ENCODE measurements around the gene KIAA1958. TPM values are rescaled to one million over a fixed set of nuclear protein-coding genes. Genes with fewer than 3 reads are reported as not detected.
A peak's percentile ranks its signal among the peaks of the same experiment; 100 is the strongest.

The KIAA1958 gene
- total RNA-seq, 3 donors from 2014 or later = 7.4 to 12.7 (median 9.3) TPM

GRCh38 chr9:112530751-112531205 is 44.2 kb downstream of the KIAA1958 start:
- no peak overlapping the region for H3K4me3 ChIP-seq
- H3K4me1 ChIP-seq (ENCODE audit: low read depth) = no peaks in the 10 kb centered on the region
- TF ChIP-seq, protein P1, sequence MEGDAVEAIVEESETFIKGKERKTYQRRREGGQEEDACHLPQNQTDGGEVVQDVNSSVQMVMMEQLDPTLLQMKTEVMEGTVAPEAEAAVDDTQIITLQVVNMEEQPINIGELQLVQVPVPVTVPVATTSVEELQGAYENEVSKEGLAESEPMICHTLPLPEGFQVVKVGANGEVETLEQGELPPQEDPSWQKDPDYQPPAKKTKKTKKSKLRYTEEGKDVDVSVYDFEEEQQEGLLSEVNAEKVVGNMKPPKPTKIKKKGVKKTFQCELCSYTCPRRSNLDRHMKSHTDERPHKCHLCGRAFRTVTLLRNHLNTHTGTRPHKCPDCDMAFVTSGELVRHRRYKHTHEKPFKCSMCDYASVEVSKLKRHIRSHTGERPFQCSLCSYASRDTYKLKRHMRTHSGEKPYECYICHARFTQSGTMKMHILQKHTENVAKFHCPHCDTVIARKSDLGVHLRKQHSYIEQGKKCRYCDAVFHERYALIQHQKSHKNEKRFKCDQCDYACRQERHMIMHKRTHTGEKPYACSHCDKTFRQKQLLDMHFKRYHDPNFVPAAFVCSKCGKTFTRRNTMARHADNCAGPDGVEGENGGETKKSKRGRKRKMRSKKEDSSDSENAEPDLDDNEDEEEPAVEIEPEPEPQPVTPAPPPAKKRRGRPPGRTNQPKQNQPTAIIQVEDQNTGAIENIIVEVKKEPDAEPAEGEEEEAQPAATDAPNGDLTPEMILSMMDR (IDR thresholded peaks at IDR 0.05) = no peak
- ATAC-seq (no peak), DNase-seq (no peak)
- intact Hi-C loops (cut with DNase I, micrococcal nuclease) = no loop called here
- H3K9me3 ChIP-seq = no peaks in the 10 kb centered on the region
- no peaks in the 10 kb centered on the region for H3K36me3 ChIP-seq (ENCODE audit: low read depth)

DNA sequence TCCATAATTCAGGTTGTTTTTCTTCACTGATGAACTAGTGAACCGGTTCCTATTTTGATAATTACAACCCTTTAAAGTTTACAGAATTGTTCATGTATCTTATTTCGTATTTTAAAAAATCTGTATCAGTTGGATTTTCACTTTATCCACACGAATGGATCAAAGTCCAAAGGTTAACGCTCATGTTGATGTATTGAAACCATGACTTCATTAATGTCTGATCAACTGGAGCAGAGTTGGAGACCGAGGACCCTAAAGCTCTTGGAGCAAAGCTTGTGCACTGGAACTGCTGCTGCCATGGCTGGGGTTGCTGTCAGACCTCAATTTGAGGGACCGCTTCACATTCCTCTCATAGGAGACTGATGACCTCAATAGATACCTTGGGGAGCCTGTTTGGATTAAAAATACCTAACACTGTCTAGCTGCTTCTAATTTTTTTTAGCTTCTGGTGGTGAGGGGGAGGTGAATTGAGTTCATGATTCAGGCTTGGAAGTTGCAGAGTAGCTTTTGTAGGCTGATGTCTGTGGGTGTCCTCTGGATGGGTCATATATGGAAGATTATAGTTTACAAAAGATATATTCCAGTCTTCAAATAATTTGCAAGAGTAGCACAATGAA is 45.1 kb downstream of the KIAA1958 start:
- H3K4me1 ChIP-seq (ENCODE audit: low read depth) = no peaks in the 10 kb centered on the region
- intact Hi-C loops (cut with DNase I, micrococcal nuclease) = no loop called here
- no peaks in the 10 kb centered on the region for H3K36me3 ChIP-seq (ENCODE audit: low read depth)
- DNase-seq (no peak), ATAC-seq (no peak)
- TF ChIP-seq, protein P1 (IDR thresholded peaks at IDR 0.05) = no peak
- H3K9me3 ChIP-seq = no peaks in the 10 kb centered on the region
- no peak overlapping the region for H3K4me3 ChIP-seq

GRCh38 chr9:112532427-112532826 is 45.8 kb downstream of the KIAA1958 start:
- intact Hi-C loops (cut with DNase I, micrococcal nuclease) = no loop called here
- ATAC-seq = no peak
- peak in 1 of 3 donors; percentile 22 for DNase-seq
- no peaks in the 10 kb centered on the region for H3K4me1 ChIP-seq (ENCODE audit: low read depth)
- H3K36me3 ChIP-seq (ENCODE audit: low read depth) = no peaks in the 10 kb centered on the region
- no peak overlapping the region for H3K4me3 ChIP-seq
- TF ChIP-seq, protein P1 (IDR thresholded peaks at IDR 0.05) = no peak
- no peaks in the 10 kb centered on the region for H3K9me3 ChIP-seq

- TF ChIP-seq, protein P1 (IDR thresholded peaks at IDR 0.05) = no peak
- intact Hi-C loops (cut with DNase I, micrococcal nuclease) = no loop called here
- DNase-seq (no peak), ATAC-seq (no peak)
- H3K9me3 ChIP-seq = no peaks in the 10 kb centered on the region
- H3K4me3 ChIP-seq = no peak overlapping the region
- H3K4me1 ChIP-seq (ENCODE audit: low read depth) = no peaks in the 10 kb centered on the region
- H3K36me3 ChIP-seq (ENCODE audit: low read depth) = no peaks in the 10 kb centered on the region
Measured at GRCh38 chr9:112533660-112534059, 47.0 kb downstream of the KIAA1958 start.

GRCh38 chr9:112535301-112535700 is 48.7 kb downstream of the KIAA1958 start:
- H3K36me3 ChIP-seq (ENCODE audit: low read depth) = no peaks in the 10 kb centered on the region
- no peaks in the 10 kb centered on the region for H3K4me1 ChIP-seq (ENCODE audit: low read depth)
- TF ChIP-seq, protein P1 (IDR thresholded peaks at IDR 0.05) = no peak
- H3K9me3 ChIP-seq = no peaks in the 10 kb centered on the region
- no peak overlapping the region for H3K4me3 ChIP-seq
- DNase-seq (no peak), ATAC-seq (no peak)
- intact Hi-C loops (cut with DNase I, micrococcal nuclease) = no loop called here

- Histone ChIP-seq H3K9me3 (no peaks in the 10 kb centered on the region), H3K4me1 (ENCODE audit: low read depth) (no peaks in the 10 kb centered on the region), H3K36me3 (ENCODE audit: low read depth) (no peaks in the 10 kb centered on the region), H3K4me3 (no peak overlapping the region)
- ATAC-seq (no peak), DNase-seq (no peak)
- intact Hi-C loops (cut with DNase I, micrococcal nuclease) = no loop called here
- TF ChIP-seq, protein P1 (IDR thresholded peaks at IDR 0.05) = no peak
Measured at GRCh38 chr9:112535811-112536210, 49.2 kb downstream of the KIAA1958 start.
